ENCODE measurements around the gene MYO5A. TPM values are rescaled to one million over a fixed set of nuclear protein-coding genes. Genes with fewer than 3 reads are reported as not detected.

Gene MYO5A
- total RNA-seq, 1 donor = 54.3 TPM

- DNase-seq (ENCODE audit: insufficient read length, low spot score, missing footprints) = peak; percentile 61
- Histone ChIP-seq H2AFZ (ENCODE audit: low read length) (no peak overlapping the region), H3K36me3 (ENCODE audit: insufficient read depth, low read length) (no peaks in the 10 kb centered on the region), H3K4me2 (ENCODE audit: insufficient read depth, low read length) (peak overlapping the region; percentile 41), H4K20me1 (ENCODE audit: insufficient read depth, low read length) (no peaks in the 10 kb centered on the region), H3K4me3 (ENCODE audit: insufficient read depth, low read length) (no peak overlapping the region), H3K9me3 (ENCODE audit: low read depth, low read length) (no peaks in the 10 kb centered on the region), H3K79me2 (ENCODE audit: insufficient read depth, low read length) (peaks cover 46% of the 10 kb centered on the region), H3K4me1 (ENCODE audit: insufficient read depth, low read length) (peaks cover 32% of the 10 kb centered on the region), H3K27me3 (ENCODE audit: insufficient read depth, low read length) (no peaks in the 10 kb centered on the region), H3K27ac (ENCODE audit: low read depth, low read length) (peak overlapping the region; percentile 46)
- no peak for TF ChIP-seq CTCF (IDR thresholded peaks at IDR 0.05; ENCODE audit: extremely low read depth, low read depth, low read length)
These were observed 46.8 kb downstream of the MYO5A start for GRCh38 chr15:52481915-52482314.

- H3K36me3 ChIP-seq (ENCODE audit: insufficient read depth, low read length) = no peaks in the 10 kb centered on the region
- TF ChIP-seq CTCF (IDR thresholded peaks at IDR 0.05; ENCODE audit: extremely low read depth, low read depth, low read length) = no peak
- peaks cover 40% of the 10 kb centered on the region for H3K79me2 ChIP-seq (ENCODE audit: insufficient read depth, low read length)
- H3K9me3 ChIP-seq (ENCODE audit: low read depth, low read length) = no peaks in the 10 kb centered on the region
- no peak overlapping the region for H3K4me3 ChIP-seq (ENCODE audit: insufficient read depth, low read length)
- no peak overlapping the region for H2AFZ ChIP-seq (ENCODE audit: low read length)
- H3K27ac ChIP-seq (ENCODE audit: low read depth, low read length) = no peak overlapping the region
- DNase-seq (ENCODE audit: insufficient read length, low spot score, missing footprints) = no peak
- peaks cover 32% of the 10 kb centered on the region for H3K4me1 ChIP-seq (ENCODE audit: insufficient read depth, low read length)
- no peaks in the 10 kb centered on the region for H4K20me1 ChIP-seq (ENCODE audit: insufficient read depth, low read length)
- no peaks in the 10 kb centered on the region for H3K27me3 ChIP-seq (ENCODE audit: insufficient read depth, low read length)
- no peak overlapping the region for H3K4me2 ChIP-seq (ENCODE audit: insufficient read depth, low read length)
These were observed 47.7 kb downstream of the MYO5A start for GRCh38 chr15:52480990-52481389.

GRCh38 chr15:52466716-52467115, 62.0 kb downstream of the MYO5A start:
- DNase-seq (ENCODE audit: insufficient read length, low spot score, missing footprints) = no peak
- H2AFZ ChIP-seq (ENCODE audit: low read length) = no peak overlapping the region
- H3K36me3 ChIP-seq (ENCODE audit: insufficient read depth, low read length) = no peaks in the 10 kb centered on the region
- H3K27me3 ChIP-seq (ENCODE audit: insufficient read depth, low read length) = no peaks in the 10 kb centered on the region
- no peaks in the 10 kb centered on the region for H3K9me3 ChIP-seq (ENCODE audit: low read depth, low read length)
- peaks cover 6% of the 10 kb centered on the region for H4K20me1 ChIP-seq (ENCODE audit: insufficient read depth, low read length)
- H3K27ac ChIP-seq (ENCODE audit: low read depth, low read length) = no peak overlapping the region
- no peak for TF ChIP-seq CTCF (IDR thresholded peaks at IDR 0.05; ENCODE audit: extremely low read depth, low read depth, low read length)
- H3K79me2 ChIP-seq (ENCODE audit: insufficient read depth, low read length) = peaks cover 19% of the 10 kb centered on the region
- peaks cover 10% of the 10 kb centered on the region for H3K4me1 ChIP-seq (ENCODE audit: insufficient read depth, low read length)
- no peak overlapping the region for H3K4me3 ChIP-seq (ENCODE audit: insufficient read depth, low read length)
- no peak overlapping the region for H3K4me2 ChIP-seq (ENCODE audit: insufficient read depth, low read length)

- Histone ChIP-seq H2AFZ (ENCODE audit: low read length) (no peak overlapping the region), H4K20me1 (ENCODE audit: insufficient read depth, low read length) (peaks cover 6% of the 10 kb centered on the region), H3K4me2 (ENCODE audit: insufficient read depth, low read length) (no peak overlapping the region), H3K79me2 (ENCODE audit: insufficient read depth, low read length) (peaks cover 19% of the 10 kb centered on the region), H3K9me3 (ENCODE audit: low read depth, low read length) (no peaks in the 10 kb centered on the region), H3K27me3 (ENCODE audit: insufficient read depth, low read length) (no peaks in the 10 kb centered on the region), H3K4me3 (ENCODE audit: insufficient read depth, low read length) (no peak overlapping the region), H3K36me3 (ENCODE audit: insufficient read depth, low read length) (no peaks in the 10 kb centered on the region), H3K27ac (ENCODE audit: low read depth, low read length) (no peak overlapping the region), H3K4me1 (ENCODE audit: insufficient read depth, low read length) (peaks cover 10% of the 10 kb centered on the region)
- TF ChIP-seq CTCF (IDR thresholded peaks at IDR 0.05; ENCODE audit: extremely low read depth, low read depth, low read length) = no peak
- DNase-seq (ENCODE audit: insufficient read length, low spot score, missing footprints) = no peak
These were observed 62.5 kb downstream of the MYO5A start for GRCh38 chr15:52466134-52466701.
